WTC11 (cell line): ENCODE data around the gene CAPZB. TPM values are rescaled to one million over a fixed set of nuclear protein-coding genes. Genes with fewer than 3 reads are reported as not detected.

Experiments
- ATAC-seq: fragments of 200-7000 bp; cut with Tn5 transposase; 2 replicates; pipeline ENCODE4 v1.10.0; 2021; ENCODE audit warnings: mild to moderate bottlenecking, moderate library complexity
- CTCF ChIA-PET: fragments of 300-600 bp; sonication (Branson Sonifier 250); formaldehyde crosslinking; loops from one replicate; lab custom pipeline; 2021; ENCODE audit warnings: antibody characterized with exemption; lab: Charles Lee
- POLR2A ChIA-PET: fragments of 350-600 bp; sonication (Branson Sonifier 250); formaldehyde crosslinking; loops from one replicate; lab custom pipeline; 2021; ENCODE audit warnings: antibody characterized with exemption; lab: Charles Lee
- DNase-seq: peaks from one replicate; pipeline ENCODE4 v3.0.0; 2021; ENCODE audit warnings: low spot score
- H3K27ac Mint-ChIP-seq: 2 replicates; pipeline ENCODE4 v1.8.0; 2021; ENCODE audit warnings: mixed read lengths
- H3K27me3 Mint-ChIP-seq: 2 replicates; pipeline ENCODE4 v1.8.0; 2021; ENCODE audit warnings: low read depth, mild to moderate bottlenecking, moderate library complexity, mixed read lengths
- H3K36me3 Mint-ChIP-seq: 2 replicates; pipeline ENCODE4 v1.8.0; 2021; ENCODE audit warnings: mixed read lengths
- H3K4me1 Mint-ChIP-seq: 2 replicates; pipeline ENCODE4 v1.8.0; 2022; ENCODE audit warnings: mixed read lengths
- H3K4me3 Mint-ChIP-seq: 2 replicates; pipeline ENCODE4 v1.8.0; 2021; ENCODE audit warnings: mild to moderate bottlenecking, moderate library complexity, mixed read lengths
- H3K9me3 Mint-ChIP-seq: 2 replicates; pipeline ENCODE4 v1.8.0; 2021; ENCODE audit warnings: mixed read lengths
- CREB1 ChIP-seq: sonication (generic); formaldehyde crosslinking; IDR thresholded peaks from 2 replicates; pipeline ENCODE4 v1.8.0; 2023; ENCODE audit warnings: mild to moderate bottlenecking, missing genetic modification reagents
- CREM ChIP-seq: sonication (generic); formaldehyde crosslinking; IDR thresholded peaks from 2 replicates; pipeline ENCODE4 v1.8.1; 2022; ENCODE audit warnings: mild to moderate bottlenecking, missing genetic modification reagents, moderate library complexity
- E2F5 ChIP-seq: sonication (generic); formaldehyde crosslinking; IDR thresholded peaks from 2 replicates; pipeline ENCODE4 v1.8.1; 2022; ENCODE audit warnings: mild to moderate bottlenecking, moderate library complexity, missing genetic modification reagents
- ETV6 ChIP-seq: sonication (generic); formaldehyde crosslinking; IDR thresholded peaks from 2 replicates; pipeline ENCODE4 v1.8.1; 2022; ENCODE audit warnings: mild to moderate bottlenecking, missing genetic modification reagents
- FOXK1 ChIP-seq: sonication (generic); formaldehyde crosslinking; IDR thresholded peaks from 2 replicates; pipeline ENCODE4 v1.8.0; 2022; ENCODE audit warnings: mild to moderate bottlenecking, moderate library complexity, missing genetic modification reagents
- GTF2I ChIP-seq: fragments of 250-450 bp; sonication (Bioruptor Pico); conservative IDR thresholded peaks from 2 replicates; pipeline ENCODE4 v1.4.0; 2021; ENCODE audit warnings: mild to moderate bottlenecking
- KAT7 ChIP-seq: sonication (generic); formaldehyde crosslinking; IDR thresholded peaks from 2 replicates; pipeline ENCODE4 v1.8.1; 2023; ENCODE audit warnings: missing genetic modification reagents, mild to moderate bottlenecking, borderline replicate concordance
- MAX ChIP-seq: sonication (generic); formaldehyde crosslinking; IDR thresholded peaks from 2 replicates; pipeline ENCODE4 v1.8.0; 2022; ENCODE audit warnings: mild to moderate bottlenecking, missing genetic modification reagents
- MLX ChIP-seq: sonication (generic); formaldehyde crosslinking; IDR thresholded peaks from 2 replicates; pipeline ENCODE4 v1.8.1; 2023; ENCODE audit warnings: mild to moderate bottlenecking, missing genetic modification reagents, moderate library complexity
- MYBL2 ChIP-seq: sonication (generic); formaldehyde crosslinking; IDR thresholded peaks from 2 replicates; pipeline ENCODE4 v1.8.1; 2023; ENCODE audit warnings: mild to moderate bottlenecking, moderate library complexity, missing genetic modification reagents
- NFE2L1 ChIP-seq: sonication (generic); formaldehyde crosslinking; IDR thresholded peaks from 2 replicates; pipeline ENCODE4 v1.8.1; 2023; ENCODE audit warnings: missing genetic modification reagents
- NFYB ChIP-seq: sonication (generic); formaldehyde crosslinking; conservative IDR thresholded peaks from 2 replicates; pipeline ENCODE4 v1.8.0; 2022; ENCODE audit warnings: low read depth, missing genetic modification reagents
- NR2C2 ChIP-seq: sonication (generic); formaldehyde crosslinking; IDR thresholded peaks from 2 replicates; pipeline ENCODE4 v1.8.0; 2022; ENCODE audit warnings: mild to moderate bottlenecking, missing genetic modification reagents
- OVOL2 ChIP-seq: fragments of 250-450 bp; sonication (Bioruptor Pico); IDR thresholded peaks from 2 replicates; pipeline ENCODE4 v1.9.0; 2021; ENCODE audit warnings: mild to moderate bottlenecking, borderline replicate concordance
- ZNF425 ChIP-seq: fragments of 250-450 bp; sonication (Bioruptor Pico); conservative IDR thresholded peaks from 2 replicates; pipeline ENCODE4 v1.9.0; 2021; ENCODE audit warnings: mild to moderate bottlenecking
- ZNF671 ChIP-seq: fragments of 250-450 bp; sonication (Bioruptor Pico); IDR thresholded peaks from 2 replicates; pipeline ENCODE4 v1.8.0; 2021; ENCODE audit warnings: mild to moderate bottlenecking
- total RNA-seq: library from RNA; stranded (reverse); gene quantifications from 3 replicates; pipeline ENCODE4 v1.2.3, GENCODE V29; 2021
- TF ChIP-seq, protein P1 (sequence below): fragments of 250-450 bp; sonication (Bioruptor Pico); IDR thresholded peaks from 2 replicates; pipeline ENCODE4 v1.9.0; 2021; ENCODE audit warnings: mild to moderate bottlenecking
- TF ChIP-seq, protein P2 (sequence below): fragments of 200-600 bp; IDR thresholded peaks from 2 replicates; pipeline ENCODE4 v1.8.0; 2022; ENCODE audit warnings: antibody characterized with exemption

The CAPZB gene
- total RNA-seq, 1 experiment from 2014 or later: 348 TPM

DNA sequence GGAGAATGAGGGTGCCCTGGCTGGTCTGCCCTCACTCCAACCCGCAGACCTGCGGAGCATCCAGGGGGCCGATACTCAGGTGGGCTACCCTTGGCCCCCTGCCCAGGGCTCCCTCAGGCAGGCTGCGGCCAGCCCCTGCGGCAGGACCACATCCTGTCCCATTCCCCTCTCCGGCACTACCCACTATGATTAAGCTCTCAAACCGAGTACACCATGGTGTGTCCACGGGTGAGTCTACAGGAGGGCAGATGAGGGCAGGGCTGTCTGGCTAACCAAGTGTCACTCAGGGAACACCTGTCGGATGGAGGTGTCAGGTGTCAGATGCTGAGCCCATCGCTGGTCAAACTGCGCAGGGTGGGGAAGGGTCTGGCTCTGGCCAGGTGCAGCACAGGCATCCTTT, 126.0 kb downstream of the CAPZB start:
- no peak; the same call in 1 of the 2 replicates for ATAC-seq
- no peak overlapping the region for H3K27ac Mint-ChIP-seq
- H3K9me3 Mint-ChIP-seq: no peaks in the 10 kb centered on the region
- peaks cover 23% of the 10 kb centered on the region for H3K4me1 Mint-ChIP-seq
- CTCF ChIA-PET: interaction anchor here (0.5 to 1.5 kb wide), 3 partner anchors 15 to 303 kb away, joined by 3 to 6 read pairs (median 3); no protein-coding TSS in a partner anchor
- DNase-seq: no peak
- POLR2A ChIA-PET: interaction anchor here (0.6 kb wide), 1 partner anchor 24 kb away, joined by 3 read pairs; no protein-coding TSS in a partner anchor
- H3K36me3 Mint-ChIP-seq: peaks cover 26% of the 10 kb centered on the region
- TF ChIP-seq NR2C2 (CRISPR knock-in tag) (no peak), ZNF671 (CRISPR knock-in tag) (no peak), CREB1 (CRISPR knock-in tag) (no peak), OVOL2 (CRISPR knock-in tag) (no peak), NFYB (CRISPR knock-in tag) (no peak), ZNF425 (no peak), E2F5 (CRISPR knock-in tag) (no peak), ETV6 (CRISPR knock-in tag) (no peak), MAX (no peak), KAT7 (CRISPR knock-in tag) (no peak), NFE2L1 (no peak), MLX (CRISPR knock-in tag) (no peak)
- TF ChIP-seq, protein P1, sequence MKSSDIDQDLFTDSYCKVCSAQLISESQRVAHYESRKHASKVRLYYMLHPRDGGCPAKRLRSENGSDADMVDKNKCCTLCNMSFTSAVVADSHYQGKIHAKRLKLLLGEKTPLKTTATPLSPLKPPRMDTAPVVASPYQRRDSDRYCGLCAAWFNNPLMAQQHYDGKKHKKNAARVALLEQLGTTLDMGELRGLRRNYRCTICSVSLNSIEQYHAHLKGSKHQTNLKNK (CRISPR knock-in tag): no peak
- TF ChIP-seq, protein P2, sequence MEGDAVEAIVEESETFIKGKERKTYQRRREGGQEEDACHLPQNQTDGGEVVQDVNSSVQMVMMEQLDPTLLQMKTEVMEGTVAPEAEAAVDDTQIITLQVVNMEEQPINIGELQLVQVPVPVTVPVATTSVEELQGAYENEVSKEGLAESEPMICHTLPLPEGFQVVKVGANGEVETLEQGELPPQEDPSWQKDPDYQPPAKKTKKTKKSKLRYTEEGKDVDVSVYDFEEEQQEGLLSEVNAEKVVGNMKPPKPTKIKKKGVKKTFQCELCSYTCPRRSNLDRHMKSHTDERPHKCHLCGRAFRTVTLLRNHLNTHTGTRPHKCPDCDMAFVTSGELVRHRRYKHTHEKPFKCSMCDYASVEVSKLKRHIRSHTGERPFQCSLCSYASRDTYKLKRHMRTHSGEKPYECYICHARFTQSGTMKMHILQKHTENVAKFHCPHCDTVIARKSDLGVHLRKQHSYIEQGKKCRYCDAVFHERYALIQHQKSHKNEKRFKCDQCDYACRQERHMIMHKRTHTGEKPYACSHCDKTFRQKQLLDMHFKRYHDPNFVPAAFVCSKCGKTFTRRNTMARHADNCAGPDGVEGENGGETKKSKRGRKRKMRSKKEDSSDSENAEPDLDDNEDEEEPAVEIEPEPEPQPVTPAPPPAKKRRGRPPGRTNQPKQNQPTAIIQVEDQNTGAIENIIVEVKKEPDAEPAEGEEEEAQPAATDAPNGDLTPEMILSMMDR: no peak
- H3K27me3 Mint-ChIP-seq: no peaks in the 10 kb centered on the region
- no peak overlapping the region for H3K4me3 Mint-ChIP-seq

GRCh38 chr1:19358710-19359109, 126.6 kb downstream of the CAPZB start:
- Mint-ChIP-seq H3K4me3 (no peak overlapping the region), H3K9me3 (no peaks in the 10 kb centered on the region), H3K27ac (no peak overlapping the region), H3K36me3 (peaks cover 29% of the 10 kb centered on the region), H3K27me3 (no peaks in the 10 kb centered on the region), H3K4me1 (peaks cover 30% of the 10 kb centered on the region)
- ChIA-PET POLR2A (no interaction called here), CTCF (interaction anchor here (0.5 to 1.5 kb wide), 4 partner anchors 16 to 346 kb away, joined by 3 to 6 read pairs (median 3); no protein-coding TSS in a partner anchor)
- no peak for DNase-seq
- no peak for ATAC-seq
- no peak for TF ChIP-seq GTF2I (CRISPR knock-in tag)
- no peak for TF ChIP-seq FOXK1 (CRISPR knock-in tag)
- TF ChIP-seq ZNF425: no peak
- no peak for TF ChIP-seq MYBL2 (CRISPR knock-in tag)
- no peak for TF ChIP-seq CREM
